ENCODE results near the gene ZBTB7C. TPM values are rescaled to one million over a fixed set of nuclear protein-coding genes. Genes with fewer than 3 reads are reported as not detected.

The ZBTB7C gene
- total RNA-seq, 2 experiments from 2014 or later = 0.05 TPM; not detected in 1

DNA sequence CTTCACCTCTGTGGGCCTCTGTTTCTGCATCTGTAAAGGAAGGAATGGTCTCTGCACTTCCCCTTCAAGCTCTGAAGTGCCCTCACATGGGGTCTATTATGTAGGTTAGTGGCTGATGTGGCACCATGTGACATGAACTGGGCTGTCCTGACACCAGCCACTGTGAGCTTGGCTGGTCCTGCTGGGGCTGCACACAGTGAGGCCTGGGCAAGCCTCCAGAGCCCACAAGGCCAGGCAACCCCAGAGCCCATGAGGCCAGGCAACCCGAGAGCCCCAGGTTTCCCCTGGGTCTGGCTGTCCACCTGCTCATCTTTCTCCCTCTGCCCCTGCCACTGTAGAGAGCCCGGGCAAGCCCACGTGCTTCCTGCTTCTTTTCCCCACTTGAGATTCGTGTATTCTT, 328.6 kb downstream of the ZBTB7C start:
- DNase-seq = no peak
- H3K9me3 Mint-ChIP-seq = no peaks in the 10 kb centered on the region
- no peaks in the 10 kb centered on the region for H3K36me3 Mint-ChIP-seq
- intact Hi-C loops (cut with micrococcal nuclease) = no loop called here
- ChIA-PET CTCF (no interaction called here), POLR2A (no interaction called here)
- no peak overlapping the region for H3K4me3 Mint-ChIP-seq
- H3K27me3 Mint-ChIP-seq = no peaks in the 10 kb centered on the region
- no peaks in the 10 kb centered on the region for H3K4me1 Mint-ChIP-seq (ENCODE audit: low read depth)
- H3K27ac Mint-ChIP-seq = no peak overlapping the region

DNA sequence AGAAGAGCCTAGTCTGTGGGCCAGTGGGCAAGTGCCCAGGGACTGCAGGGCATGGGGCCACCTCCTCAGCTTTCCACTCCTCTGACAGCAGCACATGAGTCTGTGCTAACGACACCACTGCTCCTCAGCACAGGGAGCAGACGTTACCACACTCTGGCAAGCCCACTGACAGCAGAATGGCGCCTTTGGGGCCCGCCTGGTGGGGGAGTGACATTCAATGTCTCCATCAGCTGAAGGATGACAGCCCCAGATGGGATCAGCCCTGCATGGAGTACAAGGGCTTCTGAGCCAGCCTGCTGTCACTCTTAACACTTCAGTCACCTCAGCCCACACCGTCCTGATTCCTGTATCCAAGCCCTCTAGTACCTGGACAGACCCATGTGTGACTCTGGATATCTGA, 329.3 kb downstream of the ZBTB7C start:
- ChIA-PET CTCF (no interaction called here), POLR2A (no interaction called here)
- Mint-ChIP-seq H3K36me3 (no peaks in the 10 kb centered on the region), H3K4me1 (ENCODE audit: low read depth) (no peaks in the 10 kb centered on the region), H3K9me3 (no peaks in the 10 kb centered on the region), H3K4me3 (no peak overlapping the region), H3K27me3 (no peaks in the 10 kb centered on the region), H3K27ac (no peak overlapping the region)
- DNase-seq = no peak
- intact Hi-C loops (cut with micrococcal nuclease) = no loop called here

DNA sequence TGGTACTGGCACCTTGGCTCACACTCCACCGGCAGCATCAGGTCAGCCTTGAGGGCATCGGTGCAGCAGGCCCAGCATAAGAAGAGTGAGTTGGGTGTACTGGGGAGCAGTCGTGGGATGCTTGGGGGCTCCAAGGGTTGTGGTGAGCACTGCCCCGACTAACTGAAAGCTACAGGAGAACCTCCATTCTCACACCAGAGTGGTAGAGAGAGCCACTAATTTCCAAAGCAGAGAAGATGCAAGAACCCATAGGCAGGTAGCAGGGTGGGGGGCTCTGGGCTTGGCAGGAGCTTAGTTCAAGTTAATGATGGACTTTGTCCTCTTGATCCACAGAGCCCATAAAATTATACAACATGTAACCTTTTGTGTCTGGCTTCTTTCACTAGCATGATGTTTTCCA, 330.7 kb downstream of the ZBTB7C start:
- ChIA-PET POLR2A (no interaction called here), CTCF (no interaction called here)
- H3K27me3 Mint-ChIP-seq = no peaks in the 10 kb centered on the region
- DNase-seq = no peak
- H3K4me3 Mint-ChIP-seq = no peak overlapping the region
- no peaks in the 10 kb centered on the region for H3K4me1 Mint-ChIP-seq (ENCODE audit: low read depth)
- no peaks in the 10 kb centered on the region for H3K36me3 Mint-ChIP-seq
- intact Hi-C loops (cut with micrococcal nuclease) = no loop called here
- no peaks in the 10 kb centered on the region for H3K9me3 Mint-ChIP-seq
- H3K27ac Mint-ChIP-seq = no peak overlapping the region

DNA sequence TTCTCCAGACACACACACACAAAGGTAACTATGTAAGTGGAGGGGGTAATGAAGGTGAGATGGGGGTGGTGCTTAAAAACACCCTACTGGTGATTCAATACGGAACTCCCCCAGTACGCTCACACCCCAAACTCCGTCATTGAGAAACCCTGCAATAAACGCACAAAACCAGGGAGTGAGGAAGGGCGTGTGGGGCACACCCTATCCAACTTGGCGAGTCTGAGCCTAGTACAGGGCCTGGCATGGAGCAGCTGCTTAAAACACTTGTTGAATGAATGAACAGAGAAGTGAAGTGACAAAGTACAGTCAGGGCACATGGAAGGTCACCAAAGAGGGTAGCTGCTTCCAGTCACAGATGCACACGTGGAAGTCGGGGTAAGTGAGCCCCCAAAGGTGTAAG, 331.9 kb downstream of the ZBTB7C start:
- H3K27ac Mint-ChIP-seq = no peak overlapping the region
- H3K36me3 Mint-ChIP-seq = no peaks in the 10 kb centered on the region
- H3K4me1 Mint-ChIP-seq (ENCODE audit: low read depth) = no peaks in the 10 kb centered on the region
- H3K4me3 Mint-ChIP-seq = no peak overlapping the region
- no peaks in the 10 kb centered on the region for H3K9me3 Mint-ChIP-seq
- H3K27me3 Mint-ChIP-seq = peaks cover 3% of the 10 kb centered on the region
- CTCF ChIA-PET = no interaction called here
- intact Hi-C loops (cut with micrococcal nuclease) = no loop called here
- POLR2A ChIA-PET = no interaction called here
- no peak for DNase-seq

DNA sequence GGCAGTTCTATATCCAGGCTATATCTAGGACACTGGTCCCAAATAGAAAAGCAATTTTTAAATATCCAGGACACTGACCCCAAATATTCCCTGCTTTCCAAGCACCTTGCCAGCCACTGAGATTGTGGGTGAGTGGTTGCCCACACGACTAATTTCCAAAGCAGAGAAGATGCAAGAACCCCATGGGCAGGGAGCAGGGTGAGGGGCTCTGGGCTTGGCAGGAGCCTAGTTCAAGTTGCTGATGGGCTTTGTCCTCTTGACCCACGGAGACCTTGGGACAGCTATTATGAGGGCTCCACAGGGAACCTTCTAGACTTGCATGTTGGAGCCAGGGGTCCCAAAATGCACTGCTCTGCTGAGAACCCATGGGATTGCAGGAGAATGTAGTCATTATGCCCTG, 332.7 kb downstream of the ZBTB7C start:
- no peak for DNase-seq
- H3K36me3 Mint-ChIP-seq = no peaks in the 10 kb centered on the region
- ChIA-PET POLR2A (no interaction called here), CTCF (no interaction called here)
- no peaks in the 10 kb centered on the region for H3K9me3 Mint-ChIP-seq
- intact Hi-C loops (cut with micrococcal nuclease) = no loop called here
- H3K4me1 Mint-ChIP-seq (ENCODE audit: low read depth) = no peaks in the 10 kb centered on the region
- H3K27me3 Mint-ChIP-seq = peaks cover 3% of the 10 kb centered on the region
- no peak overlapping the region for H3K4me3 Mint-ChIP-seq
- no peak overlapping the region for H3K27ac Mint-ChIP-seq

DNA sequence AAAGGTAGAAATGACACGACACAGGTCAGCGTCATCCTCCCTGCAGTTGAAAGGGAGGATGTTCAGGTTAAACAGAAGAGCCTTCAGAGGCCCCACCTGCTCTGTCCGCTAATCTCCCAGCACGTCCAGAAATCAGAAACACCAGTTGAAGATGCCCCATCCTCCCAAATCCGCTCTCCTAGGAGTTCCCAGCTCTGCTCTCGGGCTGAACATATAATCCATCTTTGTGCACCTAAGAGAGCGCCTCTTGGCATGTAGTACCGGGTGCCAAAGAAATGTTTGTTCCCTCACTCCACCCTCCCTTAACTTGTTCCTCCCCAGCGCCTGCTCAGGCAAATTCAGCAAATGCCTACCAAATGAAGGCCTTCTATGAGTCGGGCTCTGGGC, 333.5 kb downstream of the ZBTB7C start:
- POLR2A ChIA-PET = no interaction called here
- no peaks in the 10 kb centered on the region for H3K9me3 Mint-ChIP-seq
- no peak overlapping the region for H3K4me3 Mint-ChIP-seq
- H3K4me1 Mint-ChIP-seq (ENCODE audit: low read depth) = no peaks in the 10 kb centered on the region
- DNase-seq = no peak
- intact Hi-C loops (cut with micrococcal nuclease) = no loop called here
- H3K36me3 Mint-ChIP-seq = no peaks in the 10 kb centered on the region
- no peak overlapping the region for H3K27ac Mint-ChIP-seq
- CTCF ChIA-PET = no interaction called here
- peaks cover 4% of the 10 kb centered on the region for H3K27me3 Mint-ChIP-seq

DNA sequence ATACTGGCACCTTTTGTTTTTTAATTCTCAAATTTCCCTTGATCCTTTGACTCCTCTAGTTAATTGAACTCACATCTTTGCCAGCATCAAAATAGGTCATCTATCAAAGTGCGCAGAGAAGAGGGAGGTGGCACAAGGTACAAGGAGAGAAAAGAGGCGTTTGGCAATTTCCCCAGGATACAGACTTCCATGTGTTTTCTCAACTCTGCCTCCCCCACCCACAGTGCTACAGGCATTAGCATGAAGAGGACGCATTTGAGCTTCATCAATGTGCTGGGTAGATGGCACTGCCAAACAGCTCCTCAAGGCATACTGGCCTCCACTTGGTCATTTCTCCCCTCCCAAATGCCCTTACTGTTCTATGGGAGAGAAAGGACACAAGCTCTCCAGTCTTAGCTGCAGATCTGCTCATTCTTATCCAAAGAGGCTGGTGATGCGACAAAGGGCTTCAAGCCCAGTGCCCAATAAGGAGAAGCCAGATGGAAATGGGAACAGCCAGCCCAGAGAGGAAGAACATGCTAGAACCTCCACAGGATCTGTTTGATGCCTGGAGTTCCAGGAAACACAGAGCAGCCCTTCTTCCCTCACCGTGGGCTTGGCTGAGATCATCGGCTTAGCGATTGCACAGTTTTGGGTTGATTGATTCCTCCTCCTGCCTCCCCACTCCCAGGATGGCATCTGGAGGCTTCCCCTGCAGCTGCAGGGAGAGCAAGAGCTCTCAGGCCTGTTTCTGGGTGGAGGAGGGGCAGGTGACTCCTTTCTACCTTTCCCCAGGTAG, 334.1 kb downstream of the ZBTB7C start:
- H3K9me3 Mint-ChIP-seq = no peaks in the 10 kb centered on the region
- no peaks in the 10 kb centered on the region for H3K4me1 Mint-ChIP-seq (ENCODE audit: low read depth)
- no peak for DNase-seq
- H3K27me3 Mint-ChIP-seq = peaks cover 5% of the 10 kb centered on the region
- no peak overlapping the region for H3K27ac Mint-ChIP-seq
- H3K36me3 Mint-ChIP-seq = no peaks in the 10 kb centered on the region
- intact Hi-C loops (cut with micrococcal nuclease) = no loop called here
- H3K4me3 Mint-ChIP-seq = no peak overlapping the region
- ChIA-PET POLR2A (interaction anchor here (0.6 kb wide), 1 partner anchor 160 kb away, joined by 3 read pairs; no protein-coding TSS in a partner anchor), CTCF (no interaction called here)

DNA sequence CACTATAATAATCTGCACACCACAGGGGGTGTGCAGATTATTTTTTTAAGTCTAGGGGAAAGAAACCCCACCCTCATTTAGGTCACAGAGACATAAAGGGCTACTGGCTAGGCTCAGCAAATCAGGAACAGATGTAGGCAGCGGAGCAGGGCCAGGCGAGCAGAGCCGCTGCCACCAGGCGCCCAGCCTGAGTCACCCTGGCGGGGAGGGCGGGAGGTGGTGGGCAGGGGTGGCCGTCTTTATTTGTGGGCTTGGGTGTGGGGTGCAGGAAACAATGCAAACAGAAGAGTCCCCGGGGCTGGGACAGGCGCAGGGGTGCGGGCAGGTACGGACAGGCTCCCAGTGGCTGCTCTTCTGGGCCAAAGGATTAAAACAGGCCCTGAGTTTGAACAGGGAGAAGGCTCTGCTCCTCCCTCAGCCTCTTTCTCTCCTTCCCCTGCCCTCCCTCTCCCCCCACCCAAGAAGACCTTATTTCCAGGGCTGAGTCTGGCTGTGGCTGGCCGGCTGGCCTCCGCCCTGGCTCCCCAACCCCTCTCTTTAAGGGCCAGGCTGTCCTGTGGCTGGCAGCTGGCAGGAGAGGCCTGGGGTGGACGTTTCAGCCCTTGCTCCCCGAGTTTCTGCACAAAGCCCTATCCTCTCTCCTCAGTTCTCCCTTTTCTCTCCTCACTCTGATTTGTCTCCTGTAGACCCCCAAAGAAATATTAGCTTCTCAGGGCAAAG, 335.8 kb downstream of the ZBTB7C start:
- H3K27ac Mint-ChIP-seq = no peak overlapping the region
- no peak for DNase-seq
- intact Hi-C loops (cut with micrococcal nuclease) = no loop called here
- no peak overlapping the region for H3K4me3 Mint-ChIP-seq
- H3K27me3 Mint-ChIP-seq = peaks cover 5% of the 10 kb centered on the region
- POLR2A ChIA-PET = no interaction called here
- H3K4me1 Mint-ChIP-seq (ENCODE audit: low read depth) = no peaks in the 10 kb centered on the region
- CTCF ChIA-PET = no interaction called here
- no peaks in the 10 kb centered on the region for H3K36me3 Mint-ChIP-seq
- H3K9me3 Mint-ChIP-seq = no peaks in the 10 kb centered on the region

DNA sequence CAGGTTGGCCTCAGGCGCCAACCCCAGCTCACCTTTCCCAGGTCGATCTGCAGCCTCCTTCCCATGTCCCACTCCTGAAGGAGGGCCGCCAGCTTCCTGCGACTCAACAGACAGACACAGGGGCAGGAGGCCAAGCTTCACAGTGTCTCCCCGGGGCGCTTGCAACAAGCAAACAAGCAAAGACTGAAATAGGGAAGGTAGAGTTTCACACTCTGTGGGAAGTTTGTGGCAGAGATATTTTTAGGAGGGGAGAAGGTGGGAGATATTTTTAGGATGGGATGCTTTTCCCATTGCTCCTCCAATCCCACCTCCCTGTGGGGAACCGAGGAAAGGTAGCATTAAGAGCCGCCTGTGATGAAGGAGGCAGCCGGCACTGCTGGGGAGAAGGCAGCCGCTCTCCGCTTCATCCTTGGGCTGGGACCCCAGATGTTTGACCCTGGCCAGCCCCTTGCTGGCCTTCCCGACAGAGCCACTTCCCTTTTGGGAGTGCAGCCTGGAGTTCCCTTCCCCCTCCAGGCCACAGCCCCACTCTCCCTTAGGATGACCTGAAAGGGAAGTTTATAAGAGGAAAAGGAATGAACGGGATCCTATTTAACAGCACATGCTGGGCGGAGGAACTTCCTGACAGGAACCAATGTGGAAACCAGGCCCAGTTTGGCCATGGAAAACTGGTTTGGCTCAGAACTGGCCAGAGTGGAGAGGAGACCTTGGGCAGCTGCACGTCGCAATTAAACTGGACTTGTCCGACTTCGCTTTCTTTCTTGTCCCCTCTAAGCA, 336.6 kb downstream of the ZBTB7C start:
- Mint-ChIP-seq H3K27me3 (peaks cover 5% of the 10 kb centered on the region), H3K36me3 (no peaks in the 10 kb centered on the region), H3K9me3 (no peaks in the 10 kb centered on the region), H3K4me3 (no peak overlapping the region), H3K27ac (no peak overlapping the region), H3K4me1 (ENCODE audit: low read depth) (no peaks in the 10 kb centered on the region)
- CTCF ChIA-PET = no interaction called here
- POLR2A ChIA-PET = no interaction called here
- intact Hi-C loops (cut with micrococcal nuclease) = no loop called here
- no peak for DNase-seq

DNA sequence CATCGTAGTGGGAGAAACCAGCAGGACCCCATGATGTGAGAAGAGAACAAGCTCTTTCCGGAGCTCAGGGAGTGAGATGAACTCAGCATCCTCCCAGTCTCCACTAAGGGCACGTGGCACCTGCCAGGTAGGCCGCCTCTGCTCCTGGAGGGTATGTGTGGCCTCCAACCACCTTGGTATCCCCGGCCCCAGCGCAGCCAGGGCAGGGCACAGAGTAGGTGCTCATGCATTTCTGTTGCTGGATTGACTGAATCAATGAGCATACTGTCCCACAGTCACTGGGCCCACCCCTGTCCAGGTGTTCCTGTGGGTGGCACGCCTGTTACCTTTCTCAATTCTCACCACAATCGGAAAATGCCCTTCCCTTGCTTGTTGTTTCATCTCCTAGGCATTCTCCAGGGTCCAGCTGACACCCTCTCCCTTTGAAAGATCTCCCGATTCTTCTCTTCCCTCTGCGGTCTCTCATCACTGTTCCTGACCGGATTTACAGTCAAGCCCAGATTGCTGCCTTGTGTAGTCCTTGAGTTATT, 340.2 kb downstream of the ZBTB7C start:
- intact Hi-C loops (cut with micrococcal nuclease) = no loop called here
- H3K27me3 Mint-ChIP-seq = peaks cover 5% of the 10 kb centered on the region
- POLR2A ChIA-PET = no interaction called here
- CTCF ChIA-PET = no interaction called here
- no peaks in the 10 kb centered on the region for H3K9me3 Mint-ChIP-seq
- H3K36me3 Mint-ChIP-seq = no peaks in the 10 kb centered on the region
- H3K4me1 Mint-ChIP-seq (ENCODE audit: low read depth) = no peaks in the 10 kb centered on the region
- no peak overlapping the region for H3K27ac Mint-ChIP-seq
- no peak for DNase-seq
- no peak overlapping the region for H3K4me3 Mint-ChIP-seq

DNA sequence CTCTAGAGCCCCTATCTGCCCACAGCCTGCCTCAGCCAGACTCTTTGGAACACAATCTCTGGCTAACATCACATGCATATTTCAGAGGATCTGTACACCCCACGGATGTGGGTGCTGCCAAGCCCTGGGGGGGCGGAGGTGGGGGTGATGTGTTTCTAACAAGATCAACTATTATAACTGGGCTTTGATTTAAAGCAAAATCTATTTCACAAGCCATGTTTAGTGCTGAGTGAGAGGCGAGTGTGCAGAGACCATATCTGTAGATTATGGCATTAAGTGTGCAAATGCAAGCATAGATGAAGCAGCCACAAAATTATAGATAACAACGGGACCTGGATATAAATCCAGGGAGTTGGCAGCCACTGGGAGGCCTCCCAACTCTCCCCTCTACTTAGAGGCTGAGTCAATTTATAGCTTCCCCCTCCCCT, 342.9 kb downstream of the ZBTB7C start:
- POLR2A ChIA-PET = no interaction called here
- DNase-seq = no peak
- H3K4me1 Mint-ChIP-seq (ENCODE audit: low read depth) = no peaks in the 10 kb centered on the region
- CTCF ChIA-PET = no interaction called here
- intact Hi-C loops (cut with micrococcal nuclease) = no loop called here
- peaks cover 2% of the 10 kb centered on the region for H3K27me3 Mint-ChIP-seq
- no peak overlapping the region for H3K27ac Mint-ChIP-seq
- no peaks in the 10 kb centered on the region for H3K36me3 Mint-ChIP-seq
- H3K9me3 Mint-ChIP-seq = no peaks in the 10 kb centered on the region
- no peak overlapping the region for H3K4me3 Mint-ChIP-seq

DNA sequence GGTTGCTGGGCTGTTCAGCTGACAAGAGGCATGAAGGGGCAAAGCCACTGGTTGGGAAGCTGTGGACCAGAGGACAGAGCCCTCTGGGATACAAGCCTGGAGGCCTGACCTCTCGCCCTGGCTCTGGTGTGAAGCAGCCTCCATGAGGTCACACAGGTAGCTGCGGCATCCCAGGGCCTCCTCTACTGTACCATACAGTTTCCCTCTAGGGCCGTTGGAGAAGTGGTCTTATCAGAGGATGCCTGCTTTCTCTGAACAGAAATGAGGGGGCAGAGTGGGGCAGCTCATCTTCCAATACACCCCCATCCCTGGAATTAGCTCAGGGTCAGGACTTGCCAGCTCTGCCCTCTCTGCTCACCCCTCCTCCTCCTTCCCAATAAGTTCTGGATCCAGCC, 343.6 kb downstream of the ZBTB7C start:
- intact Hi-C loops (cut with micrococcal nuclease) = no loop called here
- Mint-ChIP-seq H3K4me3 (no peak overlapping the region), H3K27ac (no peak overlapping the region), H3K4me1 (ENCODE audit: low read depth) (no peaks in the 10 kb centered on the region), H3K27me3 (peaks cover 5% of the 10 kb centered on the region), H3K36me3 (no peaks in the 10 kb centered on the region), H3K9me3 (no peaks in the 10 kb centered on the region)
- CTCF ChIA-PET = no interaction called here
- POLR2A ChIA-PET = no interaction called here
- DNase-seq = no peak
